Immature natural killer cell (primary cell): ENCODE results near the gene QRSL1. TPM values are rescaled to one million over a fixed set of nuclear protein-coding genes. Genes with fewer than 3 reads are reported as not detected.
A peak's percentile ranks its signal among the peaks of the same experiment; 100 is the strongest.
"Not testable (repeated sequence)": the region's sequence is repeated elsewhere in the genome, so short reads cannot be mapped to it uniquely, and the experiment has no call there.

ENCODE experiments used
- DNase-seq, 3 donors: peaks; one replicate each; pipeline ENCODE4 v3.0.0; 2022; ENCODE audit warnings: mixed read lengths in 1 of 3
- H3K27ac Mint-ChIP-seq, 6 donors: one replicate each; pipeline ENCODE4 v1.8.0; 2020; ENCODE audit warnings: mixed read lengths in 6 of 6, mild to moderate bottlenecking in 5 of 6, inconsistent platforms in 4 of 6, moderate library complexity in 3 of 6
- H3K27me3 Mint-ChIP-seq, 3 donors: one replicate each; pipeline ENCODE4 v1.8.0; 2020 to 2021; ENCODE audit warnings: low read depth in 3 of 3, mild to moderate bottlenecking in 3 of 3, mixed read lengths in 3 of 3, moderate library complexity in 3 of 3, inconsistent platforms in 1 of 3
- H3K36me3 Mint-ChIP-seq, 3 donors: one replicate each; pipeline ENCODE4 v1.8.0; 2020; ENCODE audit warnings: mixed read lengths in 3 of 3, inconsistent platforms in 2 of 3, mild to moderate bottlenecking in 2 of 3
- H3K4me1 Mint-ChIP-seq, 2 donors: one replicate each; pipeline ENCODE4 v1.8.0; 2020; ENCODE audit warnings: inconsistent platforms in 2 of 2, mild to moderate bottlenecking in 2 of 2, mixed read lengths in 2 of 2, moderate library complexity in 1 of 2
- H3K4me3 Mint-ChIP-seq, 5 donors: one replicate each; pipeline ENCODE4 v1.8.0; 2020; ENCODE audit warnings: mild to moderate bottlenecking in 5 of 5, mixed read lengths in 5 of 5, inconsistent platforms in 3 of 5, moderate library complexity in 3 of 5
- H3K9me3 Mint-ChIP-seq, 6 donors: one replicate each; pipeline ENCODE4 v1.8.0; 2020; ENCODE audit warnings: mild to moderate bottlenecking in 6 of 6, mixed read lengths in 6 of 6, inconsistent platforms in 4 of 6, moderate library complexity in 3 of 6
- polyA plus RNA-seq, 3 donors: library from polyadenylated mRNA; unstranded; fragments of 300-500 nt; fragmentation: Illumina TruSeq; gene quantifications; one replicate each; pipeline ENCODE4 v1.2.3, GENCODE V29; 2021

The QRSL1 gene
- polyA plus RNA-seq, 3 donors from 2014 or later: 6.8 to 9.9 (median 7.8) TPM

DNA sequence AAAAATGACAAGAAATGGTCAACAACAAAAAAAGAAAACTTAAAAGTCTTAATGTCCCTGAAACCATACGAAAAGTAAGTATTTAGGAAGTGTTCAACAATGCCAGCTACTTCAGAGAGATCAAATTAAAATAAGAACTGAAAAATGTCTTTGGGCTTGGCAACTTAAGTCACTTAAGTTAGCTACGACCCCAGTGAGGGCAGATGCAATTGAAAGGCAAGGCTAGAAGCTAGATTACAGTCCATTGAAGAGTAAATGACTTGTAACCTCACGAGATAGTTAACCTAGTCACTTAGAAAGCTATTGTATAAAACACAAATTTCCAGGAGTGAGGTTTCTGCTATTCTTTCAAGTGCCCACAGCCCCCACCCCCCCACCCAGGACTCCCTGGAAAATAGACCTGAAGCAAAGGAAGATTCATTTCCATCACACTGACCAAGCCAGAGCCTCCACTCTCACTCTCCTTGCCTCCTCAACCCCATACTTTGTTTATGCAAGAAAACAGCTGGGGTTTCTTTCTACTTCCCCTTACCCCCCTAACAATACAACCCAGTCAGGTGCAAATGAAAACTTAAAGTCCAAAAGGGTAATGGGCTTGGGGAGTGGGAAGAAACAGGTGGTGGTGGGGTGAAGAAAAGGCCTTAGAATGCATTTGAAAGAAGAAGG is 14.7 kb upstream of the QRSL1 start:
- Mint-ChIP-seq H3K4me1 (no peaks in the 10 kb centered on the region), H3K4me3 (no peak overlapping the region), H3K36me3 (peaks cover 13 to 38% (median 20%) of the 10 kb centered on the region in 3 donors), H3K9me3 (no peaks in the 10 kb centered on the region), H3K27me3 (peaks cover 0 to 1% (median 0%) of the 10 kb centered on the region in 3 donors), H3K27ac (no peak overlapping the region)
- DNase-seq: no peak

DNA sequence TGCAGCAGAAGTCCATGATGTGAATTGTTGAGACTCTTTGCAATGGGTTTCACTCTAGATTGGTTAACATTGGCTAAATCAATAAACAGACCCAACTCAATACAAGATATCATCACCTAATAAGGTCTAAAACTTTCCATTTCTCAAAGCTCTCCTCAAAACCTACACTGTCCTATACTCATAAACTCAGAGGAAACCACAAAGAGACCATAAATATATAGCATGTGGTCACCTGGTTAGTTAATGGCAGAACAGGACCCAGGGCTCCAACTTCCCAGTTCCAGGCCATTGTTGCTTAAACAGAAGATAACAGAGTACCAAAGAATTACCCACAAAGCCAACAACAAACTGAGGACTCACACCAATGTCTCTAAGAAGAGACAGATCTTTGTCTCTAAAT is 12.1 kb upstream of the QRSL1 start:
- H3K27ac Mint-ChIP-seq: no peak overlapping the region

DNA sequence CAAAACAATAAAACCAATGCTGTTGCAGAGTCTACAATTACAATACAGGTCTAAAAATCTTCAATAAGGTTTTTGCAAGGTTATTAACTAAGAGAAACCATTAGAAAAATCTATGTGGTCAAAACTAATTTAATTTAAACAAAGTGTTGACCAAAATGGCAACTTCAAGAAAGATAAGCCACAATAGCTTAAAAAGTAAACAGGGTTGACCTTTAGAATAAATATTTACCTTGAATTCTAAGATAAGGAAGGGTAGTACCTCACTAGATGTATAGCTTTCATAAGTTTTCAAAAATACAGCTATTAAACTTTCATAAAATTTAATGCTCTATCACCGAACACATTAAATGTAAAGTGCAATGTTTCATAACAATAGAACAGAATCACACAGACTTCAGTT is 11.5 kb upstream of the QRSL1 start:
- Mint-ChIP-seq H3K4me1 (no peaks in the 10 kb centered on the region), H3K27ac (no peak overlapping the region), H3K27me3 (no peaks in the 10 kb centered on the region), H3K36me3 (peaks cover 20 to 40% (median 32%) of the 10 kb centered on the region in 3 donors), H3K9me3 (no peaks in the 10 kb centered on the region), H3K4me3 (no peak overlapping the region)
- DNase-seq: no peak

More for the DNA sequence above, 12.1 kb upstream of the QRSL1 start:
- Mint-ChIP-seq H3K36me3 (peaks cover 23 to 35% (median 30%) of the 10 kb centered on the region in 3 donors), H3K9me3 (no peaks in the 10 kb centered on the region), H3K4me1 (no peaks in the 10 kb centered on the region), H3K27me3 (peaks cover 0 to 1% (median 0%) of the 10 kb centered on the region in 3 donors), H3K4me3 (no peak overlapping the region)
- no peak for DNase-seq

DNA sequence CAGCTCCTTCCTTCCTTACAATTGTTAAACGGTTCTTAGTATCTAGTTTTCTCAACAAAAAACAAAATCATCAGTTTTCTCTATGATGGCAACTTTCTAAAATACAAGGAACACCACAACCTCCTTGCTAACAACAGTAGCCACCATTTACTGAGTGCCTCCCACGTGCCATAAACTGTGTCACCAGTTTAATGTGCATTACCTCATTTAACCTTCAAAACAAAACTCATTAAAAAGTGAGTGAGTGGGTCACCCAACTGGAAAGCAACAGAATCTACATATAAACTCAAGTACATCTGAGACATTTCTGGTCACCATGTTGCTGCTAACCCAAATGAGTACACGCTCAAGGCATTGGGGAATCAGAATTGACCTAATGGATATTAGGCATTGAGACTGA is 11.1 kb upstream of the QRSL1 start:
- H3K27ac Mint-ChIP-seq: no peak overlapping the region
- H3K9me3 Mint-ChIP-seq: no peaks in the 10 kb centered on the region
- H3K4me1 Mint-ChIP-seq: no peaks in the 10 kb centered on the region

DNA sequence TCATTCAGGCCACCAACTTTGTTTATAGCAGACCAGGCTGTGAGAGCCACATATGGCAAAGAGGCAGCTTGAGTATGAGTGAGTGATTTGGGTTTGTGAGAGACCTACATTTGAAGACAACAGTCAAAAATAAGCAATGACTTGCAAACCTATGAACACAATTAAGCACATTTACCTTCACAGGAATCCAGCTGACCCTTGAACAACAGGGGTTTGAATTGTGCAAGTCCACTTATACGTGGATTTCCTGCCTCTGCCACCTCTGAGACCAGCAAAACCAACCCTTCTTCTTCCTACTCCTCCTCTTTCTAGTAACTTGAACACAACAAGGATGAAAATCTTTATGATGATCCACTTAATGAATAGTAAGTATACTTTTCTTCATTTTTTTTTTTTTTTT is 10.2 kb upstream of the QRSL1 start:
- Mint-ChIP-seq H3K4me1 (no peaks in the 10 kb centered on the region), H3K27me3 (no peaks in the 10 kb centered on the region), H3K27ac (no peak overlapping the region), H3K36me3 (peaks cover 14 to 31% (median 30%) of the 10 kb centered on the region in 3 donors), H3K4me3 (no peak overlapping the region), H3K9me3 (no peaks in the 10 kb centered on the region)
- no peak for DNase-seq

More for the DNA sequence above, 11.1 kb upstream of the QRSL1 start:
- H3K36me3 Mint-ChIP-seq: peaks cover 20 to 39% (median 32%) of the 10 kb centered on the region in 3 donors
- H3K27me3 Mint-ChIP-seq: no peaks in the 10 kb centered on the region
- DNase-seq: no peak
- no peak overlapping the region for H3K4me3 Mint-ChIP-seq

DNA sequence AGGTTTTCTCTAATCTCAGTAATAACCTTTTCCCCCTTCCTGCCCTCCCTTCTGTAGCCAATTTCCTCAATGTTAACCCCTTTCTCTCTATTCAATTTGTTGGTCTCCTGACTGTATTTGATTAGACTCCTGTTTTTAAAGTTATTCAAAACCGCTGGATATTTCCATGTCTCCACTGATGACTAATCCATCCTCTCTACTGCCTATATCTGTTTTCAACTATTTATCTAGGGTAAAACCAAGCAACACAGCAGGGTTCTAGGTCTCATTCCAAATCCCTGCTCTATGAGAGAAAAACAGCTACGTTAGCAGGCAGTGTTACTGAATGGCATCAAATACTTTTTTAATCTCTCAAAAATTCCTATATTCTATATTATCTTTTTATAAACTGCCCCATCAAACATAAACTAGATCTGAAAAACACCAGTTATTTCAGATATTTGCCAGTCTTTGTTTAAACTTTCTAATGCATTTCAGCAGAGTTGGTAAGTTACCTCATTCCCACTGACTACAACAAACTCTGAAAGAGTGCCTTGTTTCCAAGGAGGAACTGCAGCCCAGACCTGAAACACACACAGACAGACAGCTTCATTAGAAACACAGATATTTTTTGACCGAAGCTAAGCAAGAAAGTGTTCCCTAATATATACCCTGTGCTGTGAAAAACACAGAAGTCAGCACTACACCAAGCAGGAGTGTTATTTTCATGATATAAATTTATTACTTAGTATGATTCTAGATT is 8.3 kb upstream of the QRSL1 start:
- H3K27me3 Mint-ChIP-seq: no peaks in the 10 kb centered on the region
- H3K4me3 Mint-ChIP-seq: no peak overlapping the region
- H3K27ac Mint-ChIP-seq: no peak overlapping the region
- no peaks in the 10 kb centered on the region for H3K9me3 Mint-ChIP-seq
- peaks cover 12 to 27% (median 24%) of the 10 kb centered on the region in 3 donors for H3K36me3 Mint-ChIP-seq
- no peak for DNase-seq
- H3K4me1 Mint-ChIP-seq: no peaks in the 10 kb centered on the region

DNA sequence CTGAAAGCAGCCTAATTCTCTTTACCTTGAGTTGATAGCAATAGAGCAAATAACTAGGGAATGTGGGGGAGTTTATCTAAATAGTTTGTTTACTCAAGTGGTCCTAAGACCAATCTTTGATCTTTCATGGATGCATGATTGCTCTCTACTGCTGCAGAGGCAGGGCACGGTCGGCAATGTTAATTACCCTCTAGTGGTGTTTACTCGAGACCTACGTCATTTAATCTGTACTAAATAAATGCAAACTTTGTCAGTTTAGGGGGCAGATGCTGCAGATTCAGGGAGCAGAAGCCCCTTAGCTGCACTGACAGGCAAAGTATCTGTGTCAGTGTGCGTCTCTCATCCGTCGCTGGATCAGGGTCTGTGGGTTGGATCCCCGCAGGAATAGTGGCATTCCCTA is 7.0 kb upstream of the QRSL1 start:
- H3K27me3 Mint-ChIP-seq: no peaks in the 10 kb centered on the region
- no peak for DNase-seq
- H3K36me3 Mint-ChIP-seq: peaks cover 12 to 25% (median 24%) of the 10 kb centered on the region in 3 donors
- H3K27ac Mint-ChIP-seq: peak overlapping the region in 1 of 6 donors; percentile 28
- H3K9me3 Mint-ChIP-seq: no peaks in the 10 kb centered on the region
- H3K4me1 Mint-ChIP-seq: peaks cover 0 to 2% of the 10 kb centered on the region in 2 donors
- no peak overlapping the region for H3K4me3 Mint-ChIP-seq

DNA sequence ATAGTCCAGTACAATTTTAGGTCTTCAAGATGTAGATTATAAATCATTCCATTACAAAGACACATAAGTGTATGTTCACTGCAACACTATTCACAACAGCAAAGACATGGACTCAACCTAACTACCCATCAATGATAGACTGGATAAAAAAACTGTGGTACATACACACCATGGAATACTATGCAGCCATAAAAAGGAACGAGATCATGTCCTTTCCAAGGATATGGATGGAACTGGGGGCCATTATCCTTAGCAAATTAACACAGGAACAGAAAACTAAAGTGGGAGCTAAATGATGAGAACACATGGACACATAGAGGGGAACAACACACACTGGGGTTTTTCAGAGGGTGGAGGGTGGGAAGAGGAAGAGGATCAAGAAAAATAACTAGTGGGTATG is 6.3 kb upstream of the QRSL1 start:
- H3K9me3 Mint-ChIP-seq: no peaks in the 10 kb centered on the region
- peaks cover 12 to 24% (median 24%) of the 10 kb centered on the region in 3 donors for H3K36me3 Mint-ChIP-seq
- H3K27ac Mint-ChIP-seq: no peak overlapping the region
- DNase-seq: no peak
- no peaks in the 10 kb centered on the region for H3K27me3 Mint-ChIP-seq
- H3K4me3 Mint-ChIP-seq: no peak overlapping the region
- H3K4me1 Mint-ChIP-seq: peaks cover 0 to 4% of the 10 kb centered on the region in 2 donors

DNA sequence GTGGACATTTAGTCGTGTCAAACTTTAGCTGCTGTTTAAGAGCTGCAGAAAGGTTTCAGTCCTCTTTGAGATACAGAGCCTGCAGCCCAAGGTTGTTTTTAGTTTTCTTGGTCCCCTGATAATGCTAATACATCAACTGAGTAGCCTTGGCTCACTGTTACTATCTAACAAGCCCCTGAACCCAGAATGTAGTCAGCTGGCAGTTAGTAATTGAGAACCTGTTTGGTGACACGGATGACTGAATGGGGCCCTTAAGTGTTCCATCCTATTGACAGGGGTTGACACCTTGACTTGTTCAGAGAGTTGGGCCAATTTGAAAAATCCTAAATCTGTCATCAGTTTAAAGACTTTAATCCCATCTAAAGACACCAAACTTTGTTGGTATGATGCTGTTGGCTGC is 2.9 kb upstream of the QRSL1 start:
- peaks cover 3 to 11% (median 10%) of the 10 kb centered on the region in 3 donors for H3K27me3 Mint-ChIP-seq
- H3K27ac Mint-ChIP-seq: no peak overlapping the region
- H3K9me3 Mint-ChIP-seq: no peaks in the 10 kb centered on the region
- no peak for DNase-seq
- H3K36me3 Mint-ChIP-seq: peaks cover 9 to 13% (median 9%) of the 10 kb centered on the region in 3 donors
- peaks cover 25 to 27% of the 10 kb centered on the region in 2 donors for H3K4me1 Mint-ChIP-seq
- no peak overlapping the region for H3K4me3 Mint-ChIP-seq

DNA sequence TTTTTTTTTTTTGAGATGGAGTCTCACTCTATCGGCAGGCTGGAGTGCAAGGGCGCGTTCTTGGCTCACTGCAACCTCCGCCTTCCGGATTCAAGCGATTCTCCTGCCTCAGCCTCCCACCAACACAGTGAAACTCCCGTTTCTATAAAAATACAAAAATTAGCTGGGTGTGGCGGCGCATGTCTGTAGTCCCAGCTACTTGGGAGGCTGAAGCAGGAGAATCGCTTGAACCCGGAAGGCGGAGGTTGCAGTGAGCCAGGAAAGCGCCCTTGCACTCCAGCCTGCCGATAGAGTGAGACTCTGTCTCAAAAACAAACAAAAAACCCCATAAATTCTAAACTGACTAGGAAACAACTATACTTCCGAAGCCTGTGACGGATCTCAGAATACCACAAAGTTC is 1.6 kb upstream of the QRSL1 start:
- H3K27ac Mint-ChIP-seq, H3K9me3 Mint-ChIP-seq, DNase-seq, H3K36me3 Mint-ChIP-seq: not testable (repeated sequence)
- Mint-ChIP-seq H3K4me1 (peaks cover 25 to 27% of the 10 kb centered on the region in 2 donors), H3K4me3 (peak overlapping the region in 2 of 5 donors; percentile 13 to 24), H3K27me3 (peaks cover 3 to 11% (median 10%) of the 10 kb centered on the region in 3 donors)

DNA sequence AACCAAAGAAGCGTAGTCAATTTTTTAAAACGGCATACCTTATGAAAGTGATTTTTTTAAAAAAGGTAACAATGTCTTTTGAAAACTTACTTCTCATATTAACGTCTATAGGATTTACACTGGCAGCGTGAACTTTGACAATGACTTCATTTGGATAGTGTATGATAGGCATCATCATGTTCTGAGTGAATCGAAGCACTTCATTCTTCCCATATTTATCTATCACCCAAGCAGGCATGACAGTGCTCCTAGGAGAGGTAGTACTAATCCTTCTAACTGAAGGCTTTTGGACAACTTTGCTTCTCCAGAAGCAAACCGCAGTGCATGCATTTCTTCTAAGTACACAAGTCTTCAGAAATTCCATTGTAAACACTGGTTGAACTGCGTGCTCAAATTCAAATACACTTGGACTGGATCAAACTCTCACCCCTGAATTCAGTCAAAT is 698 bp upstream of the QRSL1 start:
- Mint-ChIP-seq H3K36me3 (no peaks in the 10 kb centered on the region), H3K4me3 (peak overlapping the region; percentile 95 to 99 (median 98)), H3K9me3 (no peaks in the 10 kb centered on the region), H3K27ac (peak overlapping the region; percentile 94 to 99 (median 98)), H3K27me3 (peaks cover 3 to 11% (median 10%) of the 10 kb centered on the region in 3 donors), H3K4me1 (peaks cover 25 to 27% of the 10 kb centered on the region in 2 donors)
- no peak for DNase-seq

DNA sequence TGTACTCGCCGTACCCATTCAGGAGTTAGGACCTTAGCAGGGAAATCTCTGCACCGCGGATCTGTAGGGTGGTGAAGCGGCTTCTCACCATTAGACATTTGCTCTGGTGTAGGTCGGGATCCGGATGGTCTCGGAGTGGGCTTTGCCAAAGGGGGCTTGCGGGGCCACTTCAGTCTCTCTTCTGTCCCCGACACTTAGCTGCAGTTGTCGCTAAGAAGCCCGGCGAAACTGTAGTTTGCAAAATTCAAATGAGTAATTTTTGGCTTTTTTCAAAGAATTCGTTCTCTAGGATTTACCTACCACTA is 433 bp downstream of the QRSL1 start:
- peaks cover 3 to 11% (median 10%) of the 10 kb centered on the region in 3 donors for H3K27me3 Mint-ChIP-seq
- H3K4me3 Mint-ChIP-seq: peak overlapping the region; percentile 95 to 99 (median 98)
- peak overlapping the region; percentile 94 to 99 (median 98) for H3K27ac Mint-ChIP-seq
- DNase-seq: no peak
- no peaks in the 10 kb centered on the region for H3K9me3 Mint-ChIP-seq
- peaks cover 29% of the 10 kb centered on the region in 2 donors for H3K4me1 Mint-ChIP-seq
- peaks cover 0 to 3% (median 0%) of the 10 kb centered on the region in 3 donors for H3K36me3 Mint-ChIP-seq

DNA sequence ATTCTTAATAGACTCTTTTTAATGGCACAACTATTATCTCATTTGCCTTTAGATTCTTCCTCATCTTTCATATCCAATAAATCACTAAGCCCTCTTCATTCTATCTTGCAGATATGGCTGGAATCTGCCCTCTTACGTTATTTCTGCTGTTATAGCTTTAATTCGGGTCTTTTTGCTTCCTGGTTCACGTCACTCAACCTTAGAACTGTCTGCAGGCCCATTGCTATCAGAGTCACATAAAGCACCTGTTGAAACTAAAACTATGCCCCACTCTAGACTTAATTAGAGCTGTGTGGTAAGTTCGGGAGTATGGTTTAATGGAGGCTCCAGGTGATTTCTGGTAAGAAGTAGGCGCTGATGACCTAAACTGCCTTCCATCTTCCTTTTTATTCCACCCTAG is 988 bp downstream of the QRSL1 start:
- peaks cover 3 to 11% (median 10%) of the 10 kb centered on the region in 3 donors for H3K27me3 Mint-ChIP-seq
- peaks cover 0 to 5% (median 0%) of the 10 kb centered on the region in 3 donors for H3K36me3 Mint-ChIP-seq
- no peak for DNase-seq
- H3K9me3 Mint-ChIP-seq: no peaks in the 10 kb centered on the region
- H3K4me1 Mint-ChIP-seq: peaks cover 29% of the 10 kb centered on the region in 2 donors
- peak overlapping the region in 5 of 6 donors; percentile 94 to 99 (median 98) for H3K27ac Mint-ChIP-seq
- peak overlapping the region; percentile 95 to 99 (median 98) for H3K4me3 Mint-ChIP-seq

DNA sequence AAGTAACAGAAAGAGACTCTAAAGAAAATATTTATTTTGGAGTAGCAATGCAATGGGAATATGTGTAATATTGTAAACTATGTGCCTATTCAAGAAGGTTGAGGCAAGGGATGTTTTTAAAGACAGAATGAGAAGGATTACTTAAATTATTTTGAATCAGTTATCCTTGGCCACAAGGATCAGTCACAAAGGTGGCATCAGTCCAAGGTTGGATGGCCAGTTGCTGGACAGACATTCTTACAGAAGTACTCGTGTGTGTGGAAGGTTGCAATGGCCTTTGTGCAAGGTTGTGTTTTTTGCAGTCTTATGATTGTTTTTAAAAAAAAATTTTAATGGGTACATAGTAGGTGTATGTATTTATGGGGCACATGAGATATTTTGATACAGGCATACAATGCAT is 2.0 kb downstream of the QRSL1 start:
- no peak overlapping the region for H3K4me3 Mint-ChIP-seq

More for the DNA sequence above, 2.0 kb downstream of the QRSL1 start:
- Mint-ChIP-seq H3K36me3 (peaks cover 0 to 5% (median 0%) of the 10 kb centered on the region in 3 donors), H3K27ac (no peak overlapping the region), H3K9me3 (no peaks in the 10 kb centered on the region), H3K4me1 (peaks cover 29% of the 10 kb centered on the region in 2 donors), H3K27me3 (peaks cover 3 to 11% (median 10%) of the 10 kb centered on the region in 3 donors)
- no peak for DNase-seq
